NCI-H748 (cell line): Measurements from ENCODE around the gene CXXC5.
A peak's percentile ranks its signal among the peaks of the same experiment; 100 is the strongest.

ENCODE experiments used
- DNase-seq: peaks from one replicate; lab custom pipeline; 2025; ENCODE audit not compliant: unreplicated experiment; lab: John Stamatoyannopoulos, UW

CXXC5 gene

GRCh38 chr5:139638090-139638735 lies 9.9 kb upstream of the CXXC5 start:
- peak; percentile 41 for DNase-seq

- no peak for DNase-seq
Observed at GRCh38 chr5:139638736-139639618, 9.2 kb upstream of the CXXC5 start.

GRCh38 chr5:139639619-139640380 lies 8.3 kb upstream of the CXXC5 start:
- DNase-seq = no peak

GRCh38 chr5:139640421-139641115 lies 7.6 kb upstream of the CXXC5 start:
- no peak for DNase-seq

GRCh38 chr5:139641116-139642080 lies 6.8 kb upstream of the CXXC5 start:
- DNase-seq = no peak

- DNase-seq = no peak
Observed at GRCh38 chr5:139642213-139642612, 5.9 kb upstream of the CXXC5 start.

GRCh38 chr5:139642891-139643871 lies 5.0 kb upstream of the CXXC5 start:
- DNase-seq = no peak

- DNase-seq = no peak
Observed at GRCh38 chr5:139644001-139644456, 4.1 kb upstream of the CXXC5 start.

GRCh38 chr5:139644646-139645429 lies 3.3 kb upstream of the CXXC5 start:
- no peak for DNase-seq

- DNase-seq = no peak
Observed at GRCh38 chr5:139645430-139645871, 2.7 kb upstream of the CXXC5 start.

GRCh38 chr5:139646111-139646510 lies 2.0 kb upstream of the CXXC5 start:
- DNase-seq = no peak

GRCh38 chr5:139646912-139647505 lies 1.1 kb upstream of the CXXC5 start:
- peak; percentile 48 for DNase-seq

GRCh38 chr5:139647506-139648204 lies 494 bp upstream of the CXXC5 start:
- peak; percentile 45 for DNase-seq

GRCh38 chr5:139649082-139649991 lies 1.2 kb downstream of the CXXC5 start:
- peak; percentile 44 for DNase-seq

- DNase-seq = peak; percentile 15
Observed at GRCh38 chr5:139650031-139650688, 2.0 kb downstream of the CXXC5 start.
